HCT116 (cell line): ENCODE data around the gene OR13J1. TPM values are rescaled to one million over a fixed set of nuclear protein-coding genes. Genes with fewer than 3 reads are reported as not detected.

Experiments
- ATAC-seq: fragments of 200-7000 bp; cut with Tn5 transposase; 2 replicates; pipeline ENCODE4 v1.9.1; 2020; ENCODE audit warnings: mild to moderate bottlenecking, moderate library complexity
- BruUV-seq: library from RNA; stranded (reverse); fragments of 400-500 nt; replicated peaks from 2 replicates; lab custom pipeline; 2021; lab: Mats Ljungman, UMichigan
- CTCF ChIA-PET: fragments of 300-600 bp; sonication (Branson Sonifier 250); formaldehyde crosslinking; loops from one replicate; lab custom pipeline; 2021; ENCODE audit warnings: antibody characterized with exemption; lab: Charles Lee
- POLR2A ChIA-PET: fragments of 300-600, 350-600 bp; sonication (Branson Sonifier 250); formaldehyde crosslinking; loops from one replicate; lab custom pipeline; 2021; ENCODE audit warnings: antibody characterized with exemption; lab: Charles Lee
- RAD21 ChIA-PET, 2 experiments: fragments of 300-600 bp; sonication (Branson Sonifier 250); formaldehyde crosslinking; loops; one replicate each; lab custom pipeline; 2023; ENCODE audit warnings: low total read pairs in 2 of 2; ENCODE audit not compliant: uncharacterized antibody in 2 of 2, unreplicated experiment in 2 of 2, low non-redundant PET in 1 of 2; lab: Charles Lee
- DNase-seq: peaks from one replicate; pipeline ENCODE4 v3.0.0-alpha.2; 2010; ENCODE audit warnings: low read depth, low spot score
- H2AFZ ChIP-seq: fragments of 200-600 bp; shearing (Covaris generic), sonication (generic); 2 replicates; pipeline ENCODE4 v1.6.1; 2017; ENCODE audit warnings: low read depth, mixed run types, mixed read lengths, antibody characterized with exemption, low read length; ENCODE audit not compliant: poor library complexity, severe bottlenecking
- H3K27ac ChIP-seq: 2 replicates; pipeline ENCODE4 v1.5.1; 2012; ENCODE audit warnings: low read depth, low read length
- H3K27me3 ChIP-seq: fragments of 200-600 bp; sonication (generic); 2 replicates; pipeline ENCODE4 v1.6.1; 2016; ENCODE audit warnings: mixed run types, low read length, mixed read lengths; ENCODE audit not compliant: insufficient read depth
- H3K36me3 ChIP-seq, 2 experiments: fragments of 200-500 bp in 1 of 2; fragments of 200-600 bp in 1 of 2; sonication (Bioruptor generic) in 1 of 2; sonication (generic) in 1 of 2; 2 replicates each; pipeline versions ENCODE4 v1.5.1 to v1.6.1; 2014 to 2016; ENCODE audit warnings: low read length in 2 of 2, inconsistent platforms in 1 of 2, mixed read lengths in 1 of 2, mixed run types in 1 of 2; ENCODE audit not compliant: insufficient read depth in 2 of 2, control insufficient read depth in 1 of 2
- H3K4me1 ChIP-seq, 2 experiments: fragments of 200-600 bp in 1 of 2; sonication (generic) in 1 of 2; 2 replicates each; pipeline versions ENCODE4 v1.5.1 to v1.6.1; 2012 to 2017; ENCODE audit warnings: low read length in 2 of 2, inconsistent platforms in 1 of 2, mild to moderate bottlenecking in 1 of 2, mixed read lengths in 1 of 2, mixed run types in 1 of 2, moderate library complexity in 1 of 2; ENCODE audit not compliant: insufficient read depth in 2 of 2, control insufficient read depth in 1 of 2
- H3K4me2 ChIP-seq: fragments of 200-600 bp; sonication (generic); 2 replicates; pipeline ENCODE4 v1.6.1; 2017; ENCODE audit warnings: mixed run types, low read length, mixed read lengths
- H3K4me3 ChIP-seq, 2 experiments: fragments of 200-600 bp in 1 of 2; sonication (generic) in 1 of 2; replicated peaks in 1 of 2; 2 replicates each; pipeline ENCODE4 v1.5.1; 2011 to 2016; ENCODE audit warnings: low read length in 2 of 2, control low read depth in 1 of 2, low read depth in 1 of 2, mild to moderate bottlenecking in 1 of 2, mixed read lengths in 1 of 2, mixed run types in 1 of 2
- H3K79me2 ChIP-seq: fragments of 200-600 bp; sonication (generic); 2 replicates; pipeline ENCODE4 v1.6.1; 2017; ENCODE audit warnings: mild to moderate bottlenecking, mixed run types, low read length, moderate library complexity, mixed read lengths; ENCODE audit not compliant: insufficient read depth
- H3K9ac ChIP-seq: fragments of 200-600 bp; sonication (generic); 2 replicates; pipeline ENCODE4 v1.6.1; 2016; ENCODE audit warnings: low read length, mixed read lengths
- H3K9me2 ChIP-seq: fragments of 200-600 bp; sonication (generic), shearing (Covaris generic); 2 replicates; pipeline ENCODE4 v1.6.1; 2017; ENCODE audit warnings: mixed run types, mild to moderate bottlenecking, moderate library complexity; ENCODE audit not compliant: insufficient read depth
- H3K9me3 ChIP-seq, 2 experiments: fragments of 200-500 bp in 1 of 2; fragments of 200-600 bp in 1 of 2; sonication (Bioruptor generic) in 1 of 2; sonication (generic) in 1 of 2; 2 replicates each; pipeline ENCODE4 v1.6.1; 2014 to 2017; ENCODE audit warnings: low read length in 2 of 2, mixed read lengths in 2 of 2, inconsistent platforms in 1 of 2, low read depth in 1 of 2, mild to moderate bottlenecking in 1 of 2, mixed run types in 1 of 2, moderate library complexity in 1 of 2; ENCODE audit not compliant: control insufficient read depth in 1 of 2, insufficient read depth in 1 of 2
- H4K20me1 ChIP-seq: fragments of 200-600 bp; sonication (generic), shearing (Covaris generic); 2 replicates; pipeline ENCODE4 v1.6.1; 2017; ENCODE audit warnings: mixed run types, mild to moderate bottlenecking, moderate library complexity; ENCODE audit not compliant: insufficient read depth
- CEBPB ChIP-seq: IDR thresholded peaks from 2 replicates; pipeline ENCODE4 v1.6.1; 2012; ENCODE audit warnings: low read depth
- EGR1 ChIP-seq: IDR thresholded peaks from 2 replicates; pipeline ENCODE4 v1.6.1; 2012; ENCODE audit warnings: low read depth
- EZH2 ChIP-seq: fragments of 200-600 bp; sonication (generic); IDR thresholded peaks from 2 replicates; pipeline ENCODE4 v1.6.1; 2017; ENCODE audit warnings: antibody characterized with exemption, mixed run types
- FOSL1 ChIP-seq: IDR thresholded peaks from 2 replicates; pipeline ENCODE4 v1.6.1; 2012; ENCODE audit warnings: low read depth
- JUND ChIP-seq: IDR thresholded peaks from 2 replicates; pipeline ENCODE4 v1.6.1; 2012
- POLR2A ChIP-seq: IDR thresholded peaks from 2 replicates; pipeline ENCODE4 v1.7.0; 2011; ENCODE audit warnings: borderline replicate concordance; ENCODE audit not compliant: insufficient read depth, insufficient read length; ENCODE audit errors: extremely low read depth
- POLR2AphosphoS5 ChIP-seq: IDR thresholded peaks from 2 replicates; pipeline ENCODE4 v1.6.1; 2011; ENCODE audit warnings: mild to moderate bottlenecking, low read depth, low read length, moderate library complexity
- SIN3A ChIP-seq: IDR thresholded peaks from 2 replicates; pipeline ENCODE4 v1.6.1; 2012; ENCODE audit warnings: low read depth
- SP1 ChIP-seq: IDR thresholded peaks from 2 replicates; pipeline ENCODE4 v1.6.1; 2012; ENCODE audit warnings: low read depth
- SRF ChIP-seq: IDR thresholded peaks from 2 replicates; pipeline ENCODE4 v1.6.1; 2012; ENCODE audit warnings: low read depth
- TCF7L2 ChIP-seq: IDR thresholded peaks from 2 replicates; pipeline ENCODE4 v1.7.0; 2011; ENCODE audit warnings: borderline replicate concordance, inconsistent platforms; ENCODE audit not compliant: insufficient read depth, insufficient read length; ENCODE audit errors: extremely low read depth
- YY1 ChIP-seq: IDR thresholded peaks from 2 replicates; pipeline ENCODE4 v1.6.1; 2011; ENCODE audit warnings: low read length, low read depth, moderate library complexity, mild to moderate bottlenecking; ENCODE audit not compliant: insufficient replicate concordance; ENCODE audit errors: extremely low read depth
- ZNF274 ChIP-seq: fragments of 200-500 bp; sonication (Bioruptor generic); IDR thresholded peaks from 2 replicates; pipeline ENCODE4 v1.6.1; 2014; ENCODE audit warnings: mild to moderate bottlenecking, low read depth, low read length, inconsistent platforms
- intact Hi-C: fragments of 100-400 bp; cut with micrococcal nuclease; formaldehyde crosslinking; loops from 2 replicates; pipeline ENCODE4 v1.10.0; 2022
- total RNA-seq: library from RNA; stranded (reverse); gene quantifications from one replicate; pipeline ENCODE4 v1.2.1, GENCODE V29; 2021; ENCODE audit not compliant: unreplicated experiment
- TF ChIP-seq, protein P1 (sequence below): IDR thresholded peaks from 2 replicates; pipeline ENCODE4 v1.6.1; 2011; ENCODE audit warnings: mild to moderate bottlenecking, low read length, moderate library complexity; ENCODE audit not compliant: insufficient replicate concordance; ENCODE audit errors: extremely low read depth

The OR13J1 gene
- total RNA-seq, 1 experiment from 2014 or later: not detected

DNA sequence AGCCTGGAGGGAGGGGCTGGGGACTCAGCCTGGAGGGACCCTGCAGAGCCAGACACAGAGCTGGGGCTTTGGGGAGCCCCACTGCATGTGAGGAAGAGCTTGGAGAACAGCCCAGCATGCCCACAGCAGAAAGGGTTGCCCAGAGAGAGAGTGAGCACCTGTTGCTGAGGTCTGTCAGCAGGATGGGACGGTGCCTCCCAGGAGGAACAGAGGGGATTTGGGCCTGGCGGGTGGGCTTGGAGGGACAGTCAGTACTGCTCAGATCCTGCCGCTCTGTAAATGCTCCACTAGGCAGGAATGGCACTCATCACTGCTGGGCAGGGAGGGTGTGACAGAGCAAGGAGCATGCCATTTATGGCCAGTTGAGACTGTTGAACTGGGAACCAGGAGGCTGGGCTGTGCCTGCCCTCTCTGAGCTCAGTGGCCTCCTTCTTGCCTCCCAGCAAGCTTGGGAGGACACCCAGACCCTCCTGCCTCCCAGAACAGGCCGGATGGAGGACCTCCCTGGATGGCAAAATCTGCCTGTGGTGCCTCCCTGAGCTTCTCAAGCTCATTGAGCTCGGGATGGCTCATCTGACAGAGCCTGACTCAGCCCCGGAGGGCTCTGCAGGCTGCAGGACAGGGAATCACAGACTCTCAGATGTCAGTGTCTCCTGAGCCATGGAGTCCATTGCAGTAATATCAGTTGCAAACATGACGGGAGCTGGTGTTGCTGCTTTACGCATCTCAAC is 35.0 kb upstream of the OR13J1 start:
- Histone ChIP-seq H3K4me1 (peaks cover 46 to 66% of the 10 kb centered on the region in 2 experiments), H2AFZ (peak overlapping the region; percentile 51), H3K4me2 (peak overlapping the region; percentile 78), H3K4me3 (peak overlapping the region in 1 of 2 experiments; percentile 39; a peak in 2 of 4 replicates), H3K27ac (peak overlapping the region; percentile 43; the same call in 1 of the 2 replicates), H3K9me3 (no peaks in the 10 kb centered on the region), H3K9me2 (no peaks in the 10 kb centered on the region), H3K36me3 (no peaks in the 10 kb centered on the region), H3K27me3 (no peaks in the 10 kb centered on the region), H3K9ac (no peak overlapping the region), H4K20me1 (no peaks in the 10 kb centered on the region), H3K79me2 (no peaks in the 10 kb centered on the region)
- ATAC-seq: peak; percentile 15
- DNase-seq: no peak
- ChIA-PET CTCF (interaction anchor here (1.2 to 1.9 kb wide), 3 partner anchors 23 to 235 kb away, joined by 3 to 13 read pairs (median 4); no protein-coding TSS in a partner anchor), POLR2A (no interaction called here), RAD21 (no interaction called here)
- no TSS peak for BruUV-seq
- TF ChIP-seq EGR1: no peak
- TF ChIP-seq POLR2AphosphoS5: no peak
- no peak for TF ChIP-seq EZH2
- no peak for TF ChIP-seq CEBPB
- no peak for TF ChIP-seq FOSL1
- no peak for TF ChIP-seq POLR2A
- no peak for TF ChIP-seq YY1
- intact Hi-C loops: loop anchor here (2.0 kb wide), 1 partner anchor 70 kb away; no protein-coding TSS in a partner anchor

DNA sequence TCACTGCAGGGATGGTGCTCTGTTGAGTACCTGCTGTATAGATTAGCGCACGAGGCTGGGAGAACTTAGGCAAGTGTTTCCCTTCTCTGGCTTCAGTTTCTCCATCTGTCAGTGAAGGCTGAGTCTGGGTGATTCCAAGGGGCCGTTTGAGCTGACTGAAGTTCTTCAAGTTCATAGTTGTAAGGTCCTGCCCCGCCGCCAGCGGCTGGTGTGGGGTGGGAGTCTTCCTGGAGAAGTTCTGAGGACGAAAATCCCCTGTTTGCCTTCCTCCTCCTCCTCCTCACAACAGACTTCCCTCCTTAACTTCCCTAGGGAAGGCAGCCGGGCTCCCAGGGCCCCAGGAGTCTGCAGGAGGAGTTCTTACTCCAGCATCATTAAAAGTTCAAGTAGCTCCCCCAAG is 34.1 kb upstream of the OR13J1 start:
- RAD21 ChIA-PET: no interaction called here
- CTCF ChIA-PET: interaction anchor here (1.9 kb wide), 1 partner anchor 78 kb away, joined by 6 read pairs; no protein-coding TSS in a partner anchor
- no peaks in the 10 kb centered on the region for H3K27me3 ChIP-seq
- H3K9ac ChIP-seq: no peak overlapping the region
- H3K4me3 ChIP-seq: no peak overlapping the region
- H2AFZ ChIP-seq: no peak overlapping the region
- peaks cover 45 to 57% of the 10 kb centered on the region in 2 experiments for H3K4me1 ChIP-seq
- H4K20me1 ChIP-seq: no peaks in the 10 kb centered on the region
- no peaks in the 10 kb centered on the region for H3K9me3 ChIP-seq
- no peaks in the 10 kb centered on the region for H3K79me2 ChIP-seq
- BruUV-seq: no TSS peak
- POLR2A ChIA-PET: no interaction called here
- no peaks in the 10 kb centered on the region for H3K9me2 ChIP-seq
- TF ChIP-seq SIN3A: no peak
- TF ChIP-seq, protein P1, sequence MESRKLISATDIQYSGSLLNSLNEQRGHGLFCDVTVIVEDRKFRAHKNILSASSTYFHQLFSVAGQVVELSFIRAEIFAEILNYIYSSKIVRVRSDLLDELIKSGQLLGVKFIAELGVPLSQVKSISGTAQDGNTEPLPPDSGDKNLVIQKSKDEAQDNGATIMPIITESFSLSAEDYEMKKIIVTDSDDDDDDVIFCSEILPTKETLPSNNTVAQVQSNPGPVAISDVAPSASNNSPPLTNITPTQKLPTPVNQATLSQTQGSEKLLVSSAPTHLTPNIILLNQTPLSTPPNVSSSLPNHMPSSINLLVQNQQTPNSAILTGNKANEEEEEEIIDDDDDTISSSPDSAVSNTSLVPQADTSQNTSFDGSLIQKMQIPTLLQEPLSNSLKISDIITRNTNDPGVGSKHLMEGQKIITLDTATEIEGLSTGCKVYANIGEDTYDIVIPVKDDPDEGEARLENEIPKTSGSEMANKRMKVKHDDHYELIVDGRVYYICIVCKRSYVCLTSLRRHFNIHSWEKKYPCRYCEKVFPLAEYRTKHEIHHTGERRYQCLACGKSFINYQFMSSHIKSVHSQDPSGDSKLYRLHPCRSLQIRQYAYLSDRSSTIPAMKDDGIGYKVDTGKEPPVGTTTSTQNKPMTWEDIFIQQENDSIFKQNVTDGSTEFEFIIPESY: no peak
- no peak for TF ChIP-seq JUND
- TF ChIP-seq SRF: no peak
- TF ChIP-seq POLR2A: no peak
- TF ChIP-seq ZNF274: no peak
- no peak for TF ChIP-seq SP1
- no peak for TF ChIP-seq TCF7L2
- no peak for TF ChIP-seq FOSL1
- H3K36me3 ChIP-seq: no peaks in the 10 kb centered on the region
- no peak overlapping the region for H3K4me2 ChIP-seq
- no peak for ATAC-seq
- intact Hi-C loops: loop anchor here (2.0 kb wide), 1 partner anchor 70 kb away; no protein-coding TSS in a partner anchor
- DNase-seq: no peak
- no peak overlapping the region for H3K27ac ChIP-seq
